GM23338 (cell line): ENCODE data around the gene TRPC4AP. TPM values are rescaled to one million over a fixed set of nuclear protein-coding genes. Genes with fewer than 3 reads are reported as not detected.
A peak's percentile ranks its signal among the peaks of the same experiment; 100 is the strongest.

ENCODE experiments used
- ATAC-seq: fragments of 200-7000 bp; cut with Tn5 transposase; 3 replicates; pipeline ENCODE4 v1.9.1; 2020
- DNase-seq: peaks from one replicate; pipeline ENCODE4 v3.0.0-alpha.2; 2015; ENCODE audit warnings: low spot score
- H2AFZ ChIP-seq: fragments of 200-600 bp; sonication (generic); 2 replicates; pipeline ENCODE4 v1.8.0; 2016; ENCODE audit warnings: antibody characterized with exemption, mild to moderate bottlenecking, moderate library complexity
- H3F3A ChIP-seq: fragments of 200-600 bp; sonication (generic); replicated peaks from 2 replicates; pipeline ENCODE4 v1.8.0; 2017; ENCODE audit warnings: antibody characterized with exemption, mixed run types, low read depth
- H3K27ac ChIP-seq: fragments of 200-600 bp; sonication (generic); 2 replicates; pipeline ENCODE4 v1.6.1; 2016; ENCODE audit warnings: low read depth
- H3K27me3 ChIP-seq: fragments of 200-600 bp; sonication (generic); 2 replicates; pipeline ENCODE4 v1.8.0; 2016; ENCODE audit warnings: mild to moderate bottlenecking, mixed run types, moderate library complexity; ENCODE audit not compliant: insufficient read depth
- H3K36me3 ChIP-seq: fragments of 200-600 bp; sonication (generic); 2 replicates; pipeline ENCODE4 v1.8.0; 2016; ENCODE audit warnings: mild to moderate bottlenecking; ENCODE audit not compliant: insufficient read depth
- H3K4me1 ChIP-seq: fragments of 200-600 bp; sonication (generic); 2 replicates; pipeline ENCODE4 v1.8.0; 2016; ENCODE audit warnings: mild to moderate bottlenecking, moderate library complexity; ENCODE audit not compliant: insufficient read depth
- H3K4me2 ChIP-seq: fragments of 200-600 bp; sonication (generic); 2 replicates; pipeline ENCODE4 v1.7.1; 2017; ENCODE audit warnings: mixed run types
- H3K4me3 ChIP-seq: fragments of 200-600 bp; sonication (generic); 2 replicates; pipeline ENCODE4 v1.6.1; 2016; ENCODE audit warnings: mixed run types
- H3K79me2 ChIP-seq: fragments of 200-600 bp; sonication (generic); replicated peaks from 2 replicates; pipeline ENCODE4 v1.8.0; 2017; ENCODE audit warnings: mild to moderate bottlenecking; ENCODE audit not compliant: insufficient read depth
- H3K9me2 ChIP-seq: fragments of 200-600 bp; sonication (generic); 2 replicates; pipeline ENCODE4 v1.8.0; 2017; ENCODE audit not compliant: insufficient read depth
- H4K20me1 ChIP-seq: fragments of 200-600 bp; sonication (generic); replicated peaks from 2 replicates; pipeline ENCODE4 v1.8.0; 2017; ENCODE audit warnings: mild to moderate bottlenecking; ENCODE audit not compliant: insufficient read depth
- H3K27ac Mint-ChIP-seq: 2 replicates; pipeline ENCODE4 v1.8.0; 2020; ENCODE audit warnings: inconsistent platforms, mild to moderate bottlenecking, moderate library complexity, mixed read lengths
- H3K27me3 Mint-ChIP-seq: 3 replicates; pipeline ENCODE4 v1.8.0; 2022; ENCODE audit warnings: low read depth, mild to moderate bottlenecking, moderate library complexity, mixed read lengths, inconsistent platforms; ENCODE audit not compliant: insufficient read depth, poor library complexity
- H3K36me3 Mint-ChIP-seq: 3 replicates; pipeline ENCODE4 v1.8.0; 2021; ENCODE audit warnings: low read depth, mild to moderate bottlenecking, inconsistent platforms, moderate library complexity, mixed read lengths
- H3K4me1 Mint-ChIP-seq: 3 replicates; pipeline ENCODE4 v1.8.0; 2020; ENCODE audit warnings: mild to moderate bottlenecking, inconsistent platforms, mixed read lengths
- H3K4me3 Mint-ChIP-seq: 3 replicates; pipeline ENCODE4 v1.8.0; 2021; ENCODE audit warnings: moderate library complexity, mild to moderate bottlenecking, inconsistent platforms, mixed read lengths
- H3K9me3 Mint-ChIP-seq: 3 replicates; pipeline ENCODE4 v1.8.0; 2020; ENCODE audit warnings: moderate library complexity, mild to moderate bottlenecking, inconsistent platforms, mixed read lengths
- CREB1 ChIP-seq: fragments of 250-450 bp; sonication (Bioruptor Pico); IDR thresholded peaks from 2 replicates; pipeline ENCODE4 v1.5.0; 2020; ENCODE audit warnings: low read depth, mild to moderate bottlenecking, moderate library complexity
- EZH2 ChIP-seq: fragments of 200-600 bp; sonication (generic); IDR thresholded peaks from one replicate; pipeline ENCODE4 v1.8.0; 2017; ENCODE audit warnings: antibody characterized with exemption, mild to moderate bottlenecking, low read depth; ENCODE audit not compliant: unreplicated experiment
- EZH2phosphoT487 ChIP-seq: fragments of 200-600 bp; sonication (generic); IDR thresholded peaks from one replicate; pipeline ENCODE4 v1.8.1; 2018; ENCODE audit warnings: antibody characterized with exemption; ENCODE audit not compliant: unreplicated experiment
- JUNB ChIP-seq: IDR thresholded peaks from one replicate; pipeline ENCODE4 v1.6.1; 2016; ENCODE audit warnings: antibody characterized with exemption; ENCODE audit not compliant: unreplicated experiment
- NANOG ChIP-seq: IDR thresholded peaks from 2 replicates; pipeline ENCODE4 v1.6.1; 2016; ENCODE audit warnings: antibody characterized with exemption, borderline replicate concordance
- POLR2AphosphoS5 ChIP-seq: IDR thresholded peaks from 2 replicates; pipeline ENCODE4 v1.6.1; 2016; ENCODE audit warnings: antibody characterized with exemption, low read depth
- STAT1 ChIP-seq: IDR thresholded peaks from one replicate; pipeline ENCODE4 v1.6.1; 2016; ENCODE audit warnings: antibody characterized with exemption; ENCODE audit not compliant: unreplicated experiment
- ZNF114 ChIP-seq: fragments of 250-450 bp; sonication (Bioruptor Pico); IDR thresholded peaks from 2 replicates; pipeline ENCODE4 v1.5.0; 2020; ENCODE audit warnings: mild to moderate bottlenecking, moderate library complexity
- ZNF331 ChIP-seq: fragments of 250-450 bp; sonication (Bioruptor Pico); IDR thresholded peaks from 2 replicates; pipeline ENCODE4 v1.5.0; 2020; ENCODE audit warnings: low read depth, mild to moderate bottlenecking, moderate library complexity
- polyA plus RNA-seq: library from polyadenylated mRNA; unstranded; fragments of >200 nt; fragmentation: Nextera tagmentation; extraction: Ambion mirVana; gene quantifications from 2 replicates; pipeline ENCODE4 v1.2.1, GENCODE V29; 2016
- total RNA-seq: library from RNA; depleted of rRNA; stranded (reverse); fragments of >200 nt; shearing (Covaris generic); gene quantifications from 2 replicates; pipeline ENCODE4 v1.2.3, GENCODE V29; 2014
- TF ChIP-seq, protein P1 (sequence below): IDR thresholded peaks from 2 replicates; pipeline ENCODE4 v1.6.1; 2016; ENCODE audit warnings: antibody characterized with exemption
- TF ChIP-seq, protein P2 (sequence below), 2 experiments: fragments of 200-600 bp in 1 of 2; sonication (generic) in 1 of 2; conservative IDR thresholded peaks; 2 replicates each; pipeline versions ENCODE4 v1.5.1 to v1.6.1; 2016 to 2017; ENCODE audit warnings: antibody characterized with exemption in 2 of 2, low read depth in 2 of 2, mild to moderate bottlenecking in 2 of 2, moderate library complexity in 1 of 2
- TF ChIP-seq, protein P3 (sequence below): IDR thresholded peaks from one replicate; pipeline ENCODE4 v1.6.1; 2018; ENCODE audit warnings: antibody characterized with exemption; ENCODE audit not compliant: unreplicated experiment

Gene TRPC4AP
- total and polyA plus RNA-seq, 2 experiments from 2014 or later: 48.8 to 89.5 TPM

DNA sequence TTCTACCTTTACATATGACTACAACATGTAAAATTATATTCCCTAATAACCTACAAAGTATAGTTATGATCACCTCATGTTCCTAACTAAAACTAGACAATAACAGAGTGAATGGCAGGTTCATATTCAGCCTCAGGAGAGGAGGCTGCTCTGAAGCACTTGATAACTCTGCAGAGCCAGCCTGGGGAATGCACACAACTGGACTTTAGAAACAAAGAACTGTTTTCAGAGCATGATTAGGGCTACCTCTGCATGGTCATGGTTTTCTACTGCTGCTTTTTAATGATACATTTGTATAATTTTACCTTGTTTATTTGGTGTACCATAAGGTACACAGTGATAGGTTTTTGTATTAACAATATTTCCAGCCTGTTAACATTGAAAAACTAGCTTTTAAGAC lies 50.3 kb downstream of the TRPC4AP start (continued):
- TF ChIP-seq POLR2AphosphoS5: no peak
- no peak for TF ChIP-seq CREB1 (CRISPR knock-in tag)
- TF ChIP-seq EZH2: no peak
- TF ChIP-seq, protein P1, sequence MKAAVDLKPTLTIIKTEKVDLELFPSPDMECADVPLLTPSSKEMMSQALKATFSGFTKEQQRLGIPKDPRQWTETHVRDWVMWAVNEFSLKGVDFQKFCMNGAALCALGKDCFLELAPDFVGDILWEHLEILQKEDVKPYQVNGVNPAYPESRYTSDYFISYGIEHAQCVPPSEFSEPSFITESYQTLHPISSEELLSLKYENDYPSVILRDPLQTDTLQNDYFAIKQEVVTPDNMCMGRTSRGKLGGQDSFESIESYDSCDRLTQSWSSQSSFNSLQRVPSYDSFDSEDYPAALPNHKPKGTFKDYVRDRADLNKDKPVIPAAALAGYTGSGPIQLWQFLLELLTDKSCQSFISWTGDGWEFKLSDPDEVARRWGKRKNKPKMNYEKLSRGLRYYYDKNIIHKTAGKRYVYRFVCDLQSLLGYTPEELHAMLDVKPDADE: no peak

DNA sequence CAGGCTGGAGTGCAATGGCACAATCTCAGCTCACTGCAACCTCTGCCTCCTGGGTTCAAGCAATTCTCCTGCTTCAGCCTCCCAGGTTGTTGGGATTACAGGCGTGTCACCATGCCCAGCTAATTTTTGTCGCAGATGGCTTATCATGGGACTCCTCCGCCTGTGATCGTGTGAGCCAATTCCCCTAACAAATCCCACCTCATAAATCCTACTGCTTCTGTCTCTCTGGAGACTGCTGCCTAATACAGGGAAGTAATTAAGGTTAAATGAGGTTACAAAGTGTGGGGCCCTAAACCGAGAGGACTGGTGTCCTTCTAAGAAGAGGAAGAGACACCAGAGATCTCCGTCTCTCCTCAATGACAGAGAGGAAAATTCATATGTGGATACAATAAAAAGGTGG lies 52.0 kb downstream of the TRPC4AP start:
- no peak for ATAC-seq
- TF ChIP-seq, protein P2, sequence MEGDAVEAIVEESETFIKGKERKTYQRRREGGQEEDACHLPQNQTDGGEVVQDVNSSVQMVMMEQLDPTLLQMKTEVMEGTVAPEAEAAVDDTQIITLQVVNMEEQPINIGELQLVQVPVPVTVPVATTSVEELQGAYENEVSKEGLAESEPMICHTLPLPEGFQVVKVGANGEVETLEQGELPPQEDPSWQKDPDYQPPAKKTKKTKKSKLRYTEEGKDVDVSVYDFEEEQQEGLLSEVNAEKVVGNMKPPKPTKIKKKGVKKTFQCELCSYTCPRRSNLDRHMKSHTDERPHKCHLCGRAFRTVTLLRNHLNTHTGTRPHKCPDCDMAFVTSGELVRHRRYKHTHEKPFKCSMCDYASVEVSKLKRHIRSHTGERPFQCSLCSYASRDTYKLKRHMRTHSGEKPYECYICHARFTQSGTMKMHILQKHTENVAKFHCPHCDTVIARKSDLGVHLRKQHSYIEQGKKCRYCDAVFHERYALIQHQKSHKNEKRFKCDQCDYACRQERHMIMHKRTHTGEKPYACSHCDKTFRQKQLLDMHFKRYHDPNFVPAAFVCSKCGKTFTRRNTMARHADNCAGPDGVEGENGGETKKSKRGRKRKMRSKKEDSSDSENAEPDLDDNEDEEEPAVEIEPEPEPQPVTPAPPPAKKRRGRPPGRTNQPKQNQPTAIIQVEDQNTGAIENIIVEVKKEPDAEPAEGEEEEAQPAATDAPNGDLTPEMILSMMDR (conservative IDR thresholded peaks at IDR 0.05; ENCODE audit: low read depth in 2 of 2): no peak
- TF ChIP-seq EZH2 (no peak), ZNF331 (CRISPR knock-in tag) (no peak), ZNF114 (CRISPR knock-in tag) (no peak), JUNB (no peak), STAT1 (no peak), CREB1 (CRISPR knock-in tag) (no peak), NANOG (no peak), EZH2phosphoT487 (no peak)
- TF ChIP-seq, protein P3, sequence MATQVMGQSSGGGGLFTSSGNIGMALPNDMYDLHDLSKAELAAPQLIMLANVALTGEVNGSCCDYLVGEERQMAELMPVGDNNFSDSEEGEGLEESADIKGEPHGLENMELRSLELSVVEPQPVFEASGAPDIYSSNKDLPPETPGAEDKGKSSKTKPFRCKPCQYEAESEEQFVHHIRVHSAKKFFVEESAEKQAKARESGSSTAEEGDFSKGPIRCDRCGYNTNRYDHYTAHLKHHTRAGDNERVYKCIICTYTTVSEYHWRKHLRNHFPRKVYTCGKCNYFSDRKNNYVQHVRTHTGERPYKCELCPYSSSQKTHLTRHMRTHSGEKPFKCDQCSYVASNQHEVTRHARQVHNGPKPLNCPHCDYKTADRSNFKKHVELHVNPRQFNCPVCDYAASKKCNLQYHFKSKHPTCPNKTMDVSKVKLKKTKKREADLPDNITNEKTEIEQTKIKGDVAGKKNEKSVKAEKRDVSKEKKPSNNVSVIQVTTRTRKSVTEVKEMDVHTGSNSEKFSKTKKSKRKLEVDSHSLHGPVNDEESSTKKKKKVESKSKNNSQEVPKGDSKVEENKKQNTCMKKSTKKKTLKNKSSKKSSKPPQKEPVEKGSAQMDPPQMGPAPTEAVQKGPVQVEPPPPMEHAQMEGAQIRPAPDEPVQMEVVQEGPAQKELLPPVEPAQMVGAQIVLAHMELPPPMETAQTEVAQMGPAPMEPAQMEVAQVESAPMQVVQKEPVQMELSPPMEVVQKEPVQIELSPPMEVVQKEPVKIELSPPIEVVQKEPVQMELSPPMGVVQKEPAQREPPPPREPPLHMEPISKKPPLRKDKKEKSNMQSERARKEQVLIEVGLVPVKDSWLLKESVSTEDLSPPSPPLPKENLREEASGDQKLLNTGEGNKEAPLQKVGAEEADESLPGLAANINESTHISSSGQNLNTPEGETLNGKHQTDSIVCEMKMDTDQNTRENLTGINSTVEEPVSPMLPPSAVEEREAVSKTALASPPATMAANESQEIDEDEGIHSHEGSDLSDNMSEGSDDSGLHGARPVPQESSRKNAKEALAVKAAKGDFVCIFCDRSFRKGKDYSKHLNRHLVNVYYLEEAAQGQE: no peak
- TF ChIP-seq, protein P1: no peak

More for the DNA sequence above, 52.0 kb downstream of the TRPC4AP start:
- H3K4me2 ChIP-seq: no peak overlapping the region
- 0 out of 2 replicates have a peak, but pooled peaks cover 4% of the 10 kb centered on the region for H3F3A ChIP-seq
- Mint-ChIP-seq H3K27ac (0 out of 2 replicates have a peak overlapping the region, but pooled peaks have one; percentile 21), H3K4me3 (no peak overlapping the region), H3K36me3 (peaks cover 20% of the 10 kb centered on the region; the same call in 2 of the 3 replicates), H3K9me3 (no peaks in the 10 kb centered on the region), H3K4me1 (no peaks in the 10 kb centered on the region), H3K27me3 (no peaks in the 10 kb centered on the region)
- H3K9me2 ChIP-seq: no peaks in the 10 kb centered on the region
- H3K27ac ChIP-seq: no peak overlapping the region
- no peak overlapping the region for H2AFZ ChIP-seq
- H3K4me3 ChIP-seq: no peak overlapping the region
- no peaks in the 10 kb centered on the region for H3K27me3 ChIP-seq
- H4K20me1 ChIP-seq: peaks cover 11% of the 10 kb centered on the region
- H3K36me3 ChIP-seq: peaks cover 21% of the 10 kb centered on the region; the same call in 1 of the 2 replicates
- H3K79me2 ChIP-seq: no peaks in the 10 kb centered on the region
- no peaks in the 10 kb centered on the region for H3K4me1 ChIP-seq
- no peak for DNase-seq
